K562 (cell line): ENCODE results near the gene LMNA. TPM values are rescaled to one million over a fixed set of nuclear protein-coding genes. Genes with fewer than 3 reads are reported as not detected.

Experiments used
- ELF1 ChIP-seq: fragments of 200-800 bp; sonication (Bioruptor generic); IDR thresholded peaks from 2 replicates; pipeline ENCODE4 v1.6.1; 2016; ENCODE audit warnings: missing genetic modification characterization, missing compliant biosample characterization
- EP300 ChIP-seq: IDR thresholded peaks from 2 replicates; pipeline ENCODE4 v1.6.1; 2012; ENCODE audit warnings: low read length, improper control_type of control experiment
- ESRRA ChIP-seq: fragments of 450-650 bp; IDR thresholded peaks from 2 replicates; pipeline ENCODE4 v1.6.1; 2014; ENCODE audit warnings: low read depth, mild to moderate bottlenecking, moderate library complexity, borderline replicate concordance
- GABPB2 ChIP-seq: fragments of 250-450 bp; sonication (Bioruptor Pico); conservative IDR thresholded peaks from 2 replicates; pipeline ENCODE4 v1.5.1; 2021; ENCODE audit warnings: mild to moderate bottlenecking
- IRF2 ChIP-seq: sonication (generic); formaldehyde crosslinking; IDR thresholded peaks from 2 replicates; pipeline ENCODE4 v1.8.1; 2022; ENCODE audit warnings: mild to moderate bottlenecking, missing genetic modification reagents
- OTX1 ChIP-seq: fragments of 450-650 bp; formaldehyde crosslinking; IDR thresholded peaks from 2 replicates; pipeline ENCODE4 v1.4.0; 2022; ENCODE audit warnings: mild to moderate bottlenecking
- PHB2 ChIP-seq: fragments of 450-650 bp; IDR thresholded peaks from 2 replicates; pipeline ENCODE4 v1.6.1; 2017; ENCODE audit warnings: low read depth
- RBM39 ChIP-seq: fragments of 200-400 bp; formaldehyde crosslinking; optimal IDR thresholded peaks from 2 replicates; pipeline ENCODE3; 2018; ENCODE audit warnings: low read depth, low read length
- SETDB1 ChIP-seq: IDR thresholded peaks from one replicate; pipeline ENCODE4 v1.6.1; 2012; ENCODE audit warnings: low read length, control low read depth, inconsistent platforms
- SMAD1 ChIP-seq: fragments of 150-350 bp; IDR thresholded peaks from 2 replicates; pipeline ENCODE4 v1.6.1; 2014; ENCODE audit warnings: low read length, low read depth; ENCODE audit not compliant: partially characterized antibody
- SMAD4 ChIP-seq: fragments of 250-450 bp; sonication (Bioruptor Pico); conservative IDR thresholded peaks from 2 replicates; pipeline ENCODE4 v1.8.0; 2021; ENCODE audit warnings: inconsistent platforms, mild to moderate bottlenecking, moderate library complexity
- SRSF7 ChIP-seq: fragments of 200-400 bp; formaldehyde crosslinking; optimal IDR thresholded peaks from 2 replicates; pipeline ENCODE3; 2017; ENCODE audit warnings: mild to moderate bottlenecking, low read depth, low read length
- TEAD2 ChIP-seq: fragments of 450-650 bp; IDR thresholded peaks from 2 replicates; pipeline ENCODE4 v1.6.1; 2016; ENCODE audit warnings: missing genetic modification characterization, control low read depth, missing compliant biosample characterization
- TGIF2 ChIP-seq: sonication (generic); formaldehyde crosslinking; IDR thresholded peaks from 2 replicates; pipeline ENCODE4 v1.8.1; 2022; ENCODE audit warnings: mild to moderate bottlenecking, missing genetic modification reagents, moderate library complexity
- THRAP3 ChIP-seq: fragments of 450-650 bp; IDR thresholded peaks from 2 replicates; pipeline ENCODE4 v1.6.1; 2016; ENCODE audit warnings: mild to moderate bottlenecking, inconsistent platforms, borderline replicate concordance
- ZBTB7A ChIP-seq: IDR thresholded peaks from 2 replicates; pipeline ENCODE4 v1.6.1; 2011; ENCODE audit warnings: low read depth, mild to moderate bottlenecking, low read length, moderate library complexity, borderline replicate concordance; ENCODE audit not compliant: control insufficient read depth
- polyA plus RNA-seq, 8 experiments: library from polyadenylated mRNA; depleted of rRNA in 4 of 8; stranded (reverse) in 5 of 8; unstranded in 3 of 8; fragments of >200 nt; fragmentation: Nextera tagmentation in 2 of 8; fragmentation: Illumina TruSeq in 1 of 8; extraction: Ambion mirVana in 2 of 8; extraction: Trizol in 1 of 8; gene quantifications; 2 replicates each; pipeline versions ENCODE4 v1.2.1 to v1.2.3, GENCODE V29; 2011 to 2014; ENCODE audit warnings: inconsistent platforms in 1 of 8, missing spikeins in 1 of 8
- total RNA-seq, 7 experiments: library from RNA; depleted of rRNA in 6 of 7; stranded (reverse); fragments of >200 nt in 6 of 7; fragmentation: Illumina TruSeq in 2 of 7; extraction: Trizol in 2 of 7; gene quantifications; 2 replicates each; pipeline versions ENCODE4 v1.2.1 to v1.2.3, GENCODE V29; 2011 to 2021; ENCODE audit warnings: low replicate concordance in 1 of 7
- TF ChIP-seq, protein P1 (sequence below): sonication (generic); formaldehyde crosslinking; IDR thresholded peaks from 2 replicates; pipeline ENCODE4 v1.9.0; 2022; ENCODE audit warnings: mild to moderate bottlenecking, missing genetic modification reagents
- TF ChIP-seq, protein P2 (sequence below), 3 experiments: fragments of 200-800 bp in 1 of 3; fragments of 250-450 bp in 1 of 3; fragments of 450-650 bp in 1 of 3; sonication (Bioruptor Pico) in 1 of 3; sonication (Bioruptor generic) in 1 of 3; formaldehyde crosslinking in 1 of 3; IDR thresholded peaks; 2 replicates each; pipeline versions ENCODE4 v1.6.1 to v1.8.0; 2016 to 2022; ENCODE audit warnings: mild to moderate bottlenecking in 2 of 3, missing genetic modification characterization in 2 of 3, missing compliant biosample characterization in 1 of 3, moderate library complexity in 1 of 3
- TF ChIP-seq, protein P3 (sequence below), 2 experiments: IDR thresholded peaks in 1 of 2; conservative IDR thresholded peaks in 1 of 2; 2 replicates each; pipeline ENCODE4 v1.6.1; 2016; ENCODE audit warnings: low read depth in 2 of 2, mild to moderate bottlenecking in 1 of 2, missing compliant biosample characterization in 1 of 2, missing genetic modification characterization in 1 of 2, moderate library complexity in 1 of 2
- TF ChIP-seq, protein P4 (sequence below): fragments of 250-450 bp; sonication (Bioruptor Pico); IDR thresholded peaks from 2 replicates; pipeline ENCODE4 v1.8.0; 2021; ENCODE audit warnings: borderline replicate concordance, mild to moderate bottlenecking, moderate library complexity; ENCODE audit not compliant: poor library complexity, severe bottlenecking

Gene LMNA
- total and polyA plus RNA-seq, 9 of the 15 experiments (the other 6 are each of a cell fraction or from before 2014, with no cell fraction given): 1.00 to 347 (median 88.2) TPM

DNA sequence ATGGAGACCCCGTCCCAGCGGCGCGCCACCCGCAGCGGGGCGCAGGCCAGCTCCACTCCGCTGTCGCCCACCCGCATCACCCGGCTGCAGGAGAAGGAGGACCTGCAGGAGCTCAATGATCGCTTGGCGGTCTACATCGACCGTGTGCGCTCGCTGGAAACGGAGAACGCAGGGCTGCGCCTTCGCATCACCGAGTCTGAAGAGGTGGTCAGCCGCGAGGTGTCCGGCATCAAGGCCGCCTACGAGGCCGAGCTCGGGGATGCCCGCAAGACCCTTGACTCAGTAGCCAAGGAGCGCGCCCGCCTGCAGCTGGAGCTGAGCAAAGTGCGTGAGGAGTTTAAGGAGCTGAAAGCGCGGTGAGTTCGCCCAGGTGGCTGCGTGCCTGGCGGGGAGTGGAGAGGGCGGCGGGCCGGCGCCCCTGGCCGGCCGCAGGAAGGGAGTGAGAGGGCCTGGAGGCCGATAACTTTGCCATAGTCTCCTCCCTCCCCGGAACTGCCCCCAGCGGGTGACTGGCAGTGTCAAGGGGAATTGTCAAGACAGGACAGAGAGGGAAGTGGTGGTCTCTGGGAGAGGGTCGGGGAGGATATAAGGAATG, 505 bp downstream of the LMNA start (continued):
- TF ChIP-seq, protein P1, sequence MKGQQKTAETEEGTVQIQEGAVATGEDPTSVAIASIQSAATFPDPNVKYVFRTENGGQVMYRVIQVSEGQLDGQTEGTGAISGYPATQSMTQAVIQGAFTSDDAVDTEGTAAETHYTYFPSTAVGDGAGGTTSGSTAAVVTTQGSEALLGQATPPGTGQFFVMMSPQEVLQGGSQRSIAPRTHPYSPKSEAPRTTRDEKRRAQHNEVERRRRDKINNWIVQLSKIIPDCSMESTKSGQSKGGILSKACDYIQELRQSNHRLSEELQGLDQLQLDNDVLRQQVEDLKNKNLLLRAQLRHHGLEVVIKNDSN: no peak
- TF ChIP-seq, protein P2, sequence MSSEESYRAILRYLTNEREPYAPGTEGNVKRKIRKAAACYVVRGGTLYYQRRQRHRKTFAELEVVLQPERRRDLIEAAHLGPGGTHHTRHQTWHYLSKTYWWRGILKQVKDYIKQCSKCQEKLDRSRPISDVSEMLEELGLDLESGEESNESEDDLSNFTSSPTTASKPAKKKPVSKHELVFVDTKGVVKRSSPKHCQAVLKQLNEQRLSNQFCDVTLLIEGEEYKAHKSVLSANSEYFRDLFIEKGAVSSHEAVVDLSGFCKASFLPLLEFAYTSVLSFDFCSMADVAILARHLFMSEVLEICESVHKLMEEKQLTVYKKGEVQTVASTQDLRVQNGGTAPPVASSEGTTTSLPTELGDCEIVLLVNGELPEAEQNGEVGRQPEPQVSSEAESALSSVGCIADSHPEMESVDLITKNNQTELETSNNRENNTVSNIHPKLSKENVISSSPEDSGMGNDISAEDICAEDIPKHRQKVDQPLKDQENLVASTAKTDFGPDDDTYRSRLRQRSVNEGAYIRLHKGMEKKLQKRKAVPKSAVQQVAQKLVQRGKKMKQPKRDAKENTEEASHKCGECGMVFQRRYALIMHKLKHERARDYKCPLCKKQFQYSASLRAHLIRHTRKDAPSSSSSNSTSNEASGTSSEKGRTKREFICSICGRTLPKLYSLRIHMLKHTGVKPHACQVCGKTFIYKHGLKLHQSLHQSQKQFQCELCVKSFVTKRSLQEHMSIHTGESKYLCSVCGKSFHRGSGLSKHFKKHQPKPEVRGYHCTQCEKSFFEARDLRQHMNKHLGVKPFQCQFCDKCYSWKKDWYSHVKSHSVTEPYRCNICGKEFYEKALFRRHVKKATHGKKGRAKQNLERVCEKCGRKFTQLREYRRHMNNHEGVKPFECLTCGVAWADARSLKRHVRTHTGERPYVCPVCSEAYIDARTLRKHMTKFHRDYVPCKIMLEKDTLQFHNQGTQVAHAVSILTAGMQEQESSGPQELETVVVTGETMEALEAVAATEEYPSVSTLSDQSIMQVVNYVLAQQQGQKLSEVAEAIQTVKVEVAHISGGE (CRISPR knock-in tag; IDR thresholded peaks at IDR 0.05): no peak
- TF ChIP-seq THRAP3 (no peak), SMAD1 (no peak), GABPB2 (CRISPR knock-in tag) (no peak), ZBTB7A (peak; percentile 58; the same call in 1 of the 2 replicates), TGIF2 (no peak), ESRRA (0 out of 2 replicates have a peak, but pooled peaks have one; percentile 17), EP300 (peak; percentile 3; the same call in 1 of the 2 replicates), PHB2 (no peak), IRF2 (CRISPR knock-in tag) (no peak), SRSF7 (no peak), OTX1 (CRISPR knock-in tag) (no peak), ELF1 (no peak), TEAD2 (tag) (no peak), SETDB1 (no peak), RBM39 (no peak), SMAD4 (CRISPR knock-in tag) (no peak; the same call in 1 of the 2 replicates)
- TF ChIP-seq, protein P3, sequence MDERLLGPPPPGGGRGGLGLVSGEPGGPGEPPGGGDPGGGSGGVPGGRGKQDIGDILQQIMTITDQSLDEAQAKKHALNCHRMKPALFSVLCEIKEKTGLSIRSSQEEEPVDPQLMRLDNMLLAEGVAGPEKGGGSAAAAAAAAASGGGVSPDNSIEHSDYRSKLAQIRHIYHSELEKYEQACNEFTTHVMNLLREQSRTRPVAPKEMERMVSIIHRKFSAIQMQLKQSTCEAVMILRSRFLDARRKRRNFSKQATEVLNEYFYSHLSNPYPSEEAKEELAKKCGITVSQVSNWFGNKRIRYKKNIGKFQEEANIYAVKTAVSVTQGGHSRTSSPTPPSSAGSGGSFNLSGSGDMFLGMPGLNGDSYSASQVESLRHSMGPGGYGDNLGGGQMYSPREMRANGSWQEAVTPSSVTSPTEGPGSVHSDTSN (CRISPR knock-in tag; IDR thresholded peaks at IDR 0.05; ENCODE audit: low read depth): no peak
- TF ChIP-seq, protein P3 (tag; conservative IDR thresholded peaks at IDR 0.05; ENCODE audit: low read depth): no peak
- TF ChIP-seq, protein P4, sequence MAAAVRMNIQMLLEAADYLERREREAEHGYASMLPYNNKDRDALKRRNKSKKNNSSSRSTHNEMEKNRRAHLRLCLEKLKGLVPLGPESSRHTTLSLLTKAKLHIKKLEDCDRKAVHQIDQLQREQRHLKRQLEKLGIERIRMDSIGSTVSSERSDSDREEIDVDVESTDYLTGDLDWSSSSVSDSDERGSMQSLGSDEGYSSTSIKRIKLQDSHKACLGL (CRISPR knock-in tag): no peak
